Activated T-helper 1 cell treated with anti-CD3 and anti-CD28 coated beads, Interleukin-2, amount 50 U/mL, for 16 hours (primary cell): Measurements from ENCODE around the gene ENOX1.

ENCODE experiments used
- DNase-seq, 2 donors: peaks; one replicate each; pipeline ENCODE4 v3.0.0-alpha.2; 2020; ENCODE audit warnings: low read depth in 1 of 2, low spot score in 1 of 2

The ENOX1 gene

DNA sequence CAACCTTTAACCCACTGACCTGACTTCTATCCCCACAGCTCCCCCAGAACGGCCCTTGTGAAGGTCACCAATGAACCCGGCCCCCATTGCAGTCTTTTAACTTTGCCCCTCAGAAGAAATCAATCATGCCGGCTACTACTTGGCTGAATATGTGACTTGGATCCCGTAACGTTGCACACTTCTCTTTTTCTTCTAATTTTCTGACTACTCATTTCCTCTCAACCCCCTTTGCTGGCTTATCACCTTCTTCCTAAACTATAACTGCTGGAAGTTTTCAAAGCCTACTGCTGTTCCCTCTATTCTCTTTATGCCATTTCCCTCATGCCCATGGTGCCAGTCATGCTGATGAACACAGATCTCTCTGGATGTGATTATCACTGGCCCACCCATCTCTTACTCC is 395.7 kb downstream of the ENOX1 start:
- DNase-seq = no peak

DNA sequence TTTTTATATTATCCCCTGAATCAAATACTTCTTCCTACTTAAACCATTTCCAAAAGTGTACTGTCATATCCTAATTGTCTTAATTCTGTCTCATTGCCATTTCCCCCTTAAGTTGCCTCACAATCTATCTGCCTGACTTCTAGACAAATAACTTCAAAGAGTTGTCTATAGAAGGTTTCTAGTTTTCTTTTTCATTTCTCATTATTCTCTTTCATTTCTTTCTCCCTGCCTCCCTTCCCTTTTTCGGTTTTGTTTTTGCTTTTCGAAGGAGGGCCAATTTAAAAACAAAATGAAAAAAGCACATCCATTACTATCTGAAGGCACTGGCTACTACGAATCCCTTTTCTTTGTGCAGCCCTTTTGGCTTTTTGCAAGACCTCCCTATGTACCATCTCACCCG is 396.2 kb downstream of the ENOX1 start:
- DNase-seq = no peak

DNA sequence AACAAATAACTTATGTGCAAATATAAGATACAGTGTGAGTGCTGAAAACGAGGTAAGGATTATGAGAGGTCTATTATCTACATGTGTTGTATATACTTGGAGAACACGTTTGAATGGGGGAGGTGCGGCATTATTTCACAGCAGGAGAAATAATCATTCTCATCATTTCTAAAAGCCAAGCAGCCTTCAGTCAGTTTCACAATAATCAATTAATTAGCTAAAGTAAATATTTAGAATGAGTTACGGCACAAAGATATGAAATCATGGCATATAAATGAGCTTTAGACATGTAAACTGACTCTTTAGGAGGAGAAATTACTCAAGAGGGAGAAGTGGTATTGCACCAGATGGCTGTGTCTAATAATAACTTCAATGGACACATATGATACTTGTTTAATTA is 396.8 kb downstream of the ENOX1 start:
- no peak for DNase-seq

DNA sequence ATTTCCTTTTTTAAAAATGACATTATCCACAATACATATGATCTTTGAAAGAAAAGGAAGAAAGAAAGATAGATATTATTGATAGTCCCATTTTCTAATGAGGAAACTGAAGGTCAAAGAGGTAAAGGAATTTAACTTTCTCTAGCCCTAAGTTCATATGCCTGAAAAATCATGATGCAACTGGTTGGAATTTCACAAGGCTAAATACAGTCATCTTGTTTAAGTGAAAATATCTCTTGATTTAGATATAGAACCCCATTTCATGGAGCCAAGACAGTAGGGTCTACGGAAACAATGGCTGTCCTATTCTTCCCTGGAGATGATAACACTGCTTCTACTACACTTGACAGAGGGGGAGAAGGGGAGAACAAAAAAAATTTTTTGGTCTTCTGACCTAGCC is 397.2 kb downstream of the ENOX1 start:
- DNase-seq = no peak

DNA sequence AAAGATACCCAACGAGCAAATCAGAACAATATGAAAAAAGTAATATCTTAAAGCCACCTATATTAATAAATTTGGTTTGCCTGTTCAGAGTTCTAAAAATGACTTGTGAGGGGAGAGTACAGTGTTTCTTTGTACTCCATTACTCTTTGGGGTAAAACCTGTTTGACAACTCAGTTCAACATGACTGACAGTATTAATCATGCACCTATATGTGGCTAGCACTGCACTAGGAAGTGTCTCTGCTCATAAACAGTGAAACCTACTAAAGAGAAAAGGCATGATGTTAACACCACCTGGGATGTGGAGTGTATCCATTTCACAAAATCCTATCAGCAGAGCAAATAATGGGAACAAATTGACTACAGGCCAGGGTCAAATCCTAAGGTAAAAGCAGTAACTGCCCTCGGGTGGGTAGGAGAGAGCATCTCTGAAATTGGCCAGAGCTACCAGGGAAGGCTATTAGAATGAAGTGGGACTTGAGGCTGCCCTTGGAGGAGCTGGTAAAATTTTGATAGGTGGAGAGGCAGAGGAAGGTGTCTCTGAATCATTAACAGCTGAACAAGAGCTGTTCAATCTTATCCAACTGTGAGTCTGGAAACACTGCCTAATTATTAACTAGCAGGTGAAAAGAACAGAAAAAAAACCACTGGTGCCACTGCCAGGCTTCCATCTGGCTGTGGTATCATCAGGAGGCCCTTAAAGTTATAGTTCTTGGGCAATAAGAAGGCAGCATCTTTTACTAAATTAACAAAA is 398.3 kb downstream of the ENOX1 start:
- no peak for DNase-seq

DNA sequence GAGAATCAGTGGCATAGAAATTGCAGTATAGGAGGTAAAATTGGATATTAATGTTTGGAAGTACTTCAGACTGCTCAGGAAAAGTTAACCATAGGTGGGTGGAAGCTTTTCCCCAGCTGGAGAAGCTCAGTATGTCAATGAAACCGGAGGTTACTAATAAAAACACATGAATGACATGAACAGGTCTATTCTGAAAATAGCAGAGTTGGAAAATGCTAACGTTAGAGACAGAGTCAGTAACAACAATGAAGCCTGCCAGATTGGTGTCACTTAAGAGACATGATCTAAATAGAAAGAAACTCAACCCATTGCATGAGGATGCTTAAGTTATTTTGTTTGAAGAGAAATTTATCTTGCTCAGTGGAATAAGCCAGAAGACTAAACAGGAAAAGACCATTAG is 398.9 kb downstream of the ENOX1 start:
- DNase-seq = no peak

DNA sequence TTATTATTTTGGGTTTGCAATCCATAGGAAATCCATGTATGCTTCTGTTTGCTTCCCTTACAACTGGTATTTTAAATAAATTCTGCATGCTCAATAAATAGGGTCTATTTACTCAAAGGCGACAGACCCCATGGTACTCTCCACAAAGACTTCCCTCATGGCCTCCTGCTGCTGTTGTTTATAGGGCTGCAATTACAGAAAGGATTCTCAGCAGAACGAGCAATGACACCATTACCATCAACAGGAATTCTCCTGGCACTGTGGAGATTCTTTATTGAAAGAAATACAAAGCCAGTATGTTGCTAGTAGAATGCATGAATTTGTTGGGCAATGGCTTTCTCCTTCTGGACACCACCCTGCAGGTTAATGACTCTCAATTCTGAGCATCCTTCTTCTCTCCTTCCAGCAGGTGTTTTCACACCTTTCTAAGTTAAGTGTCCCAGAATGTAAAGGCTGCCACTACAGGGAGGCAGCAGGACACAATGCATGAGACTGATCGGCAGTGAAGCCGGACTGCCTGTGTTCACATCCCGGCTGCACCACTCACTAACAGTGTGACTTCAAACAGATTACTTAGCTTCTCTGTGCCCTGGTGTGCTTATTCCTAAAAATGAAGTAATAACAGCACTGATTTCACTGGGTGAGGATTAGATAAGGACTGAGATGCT is 403.1 kb downstream of the ENOX1 start:
- DNase-seq = no peak

DNA sequence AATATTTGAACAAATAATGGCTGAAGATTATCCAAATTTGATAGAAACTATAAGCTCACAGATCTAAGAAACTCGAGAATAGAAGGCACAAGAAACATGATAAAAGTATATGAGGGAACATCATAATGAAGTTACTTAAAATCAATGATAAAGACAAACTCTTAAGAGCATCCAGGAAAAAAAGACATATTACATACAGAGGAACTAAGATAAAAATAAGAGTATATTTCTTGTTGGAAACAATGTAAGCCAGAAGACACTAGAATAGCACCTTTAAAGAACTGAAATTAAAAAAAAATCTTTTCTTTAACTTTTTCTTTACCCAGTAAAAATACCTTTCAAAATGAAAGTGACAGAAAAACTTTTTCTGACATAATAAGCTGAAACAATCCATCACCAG is 407.0 kb downstream of the ENOX1 start:
- no peak for DNase-seq

DNA sequence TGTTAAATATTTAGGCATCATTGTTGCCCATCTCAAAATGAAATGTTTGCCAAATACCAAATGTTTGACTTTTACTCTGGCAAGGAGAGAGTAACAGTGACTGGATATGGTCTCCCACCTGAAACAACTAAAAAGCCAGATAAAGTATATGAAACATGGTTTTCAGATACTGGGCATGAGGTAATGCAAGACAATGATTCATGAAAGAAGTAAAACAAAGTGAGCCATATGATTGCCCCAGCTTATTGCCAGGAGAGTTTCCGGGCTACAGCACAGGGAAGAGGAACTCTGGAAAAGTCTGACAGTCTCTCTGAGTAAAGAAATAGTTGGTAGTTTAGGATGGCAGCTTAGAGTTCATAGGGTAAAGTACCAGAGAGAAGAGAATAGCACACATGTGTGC is 408.8 kb downstream of the ENOX1 start:
- DNase-seq = no peak

DNA sequence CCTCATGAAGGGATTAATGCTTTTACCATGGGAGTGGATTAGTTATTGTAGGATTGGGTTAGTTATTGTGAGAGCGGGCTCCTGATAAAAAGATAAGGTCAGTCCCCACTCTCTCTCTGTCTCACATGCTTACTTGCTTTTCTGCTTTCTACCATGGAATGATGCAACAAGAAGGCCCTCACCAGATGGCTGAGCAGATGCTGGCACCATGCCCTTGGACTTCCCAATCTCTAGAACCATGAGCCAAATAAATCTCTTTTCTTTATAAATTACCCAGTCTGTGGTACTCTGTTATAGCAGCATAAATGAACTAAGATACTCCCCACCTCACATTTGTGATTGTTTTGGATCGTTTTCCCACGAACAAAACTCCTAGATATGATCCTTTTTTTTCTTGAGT is 409.6 kb downstream of the ENOX1 start:
- no peak for DNase-seq

DNA sequence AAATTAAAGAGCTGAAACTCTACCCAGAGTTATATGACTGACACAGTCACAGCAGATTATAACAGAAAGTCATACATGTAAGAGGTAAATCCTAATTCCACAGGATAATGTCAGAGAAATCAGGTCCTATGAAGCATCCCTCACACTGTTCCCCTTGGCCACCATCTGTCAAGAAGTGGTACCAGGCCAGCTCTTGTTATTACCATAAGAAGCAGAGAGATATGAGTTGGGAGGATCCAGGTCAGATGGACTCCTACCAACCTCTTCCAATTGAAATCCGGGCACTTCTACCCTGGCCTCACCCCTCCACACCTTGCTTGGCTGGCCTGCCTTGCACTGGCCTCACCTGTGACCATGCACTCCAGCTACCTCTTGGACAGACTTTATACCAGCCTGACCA is 410.2 kb downstream of the ENOX1 start:
- DNase-seq = no peak

DNA sequence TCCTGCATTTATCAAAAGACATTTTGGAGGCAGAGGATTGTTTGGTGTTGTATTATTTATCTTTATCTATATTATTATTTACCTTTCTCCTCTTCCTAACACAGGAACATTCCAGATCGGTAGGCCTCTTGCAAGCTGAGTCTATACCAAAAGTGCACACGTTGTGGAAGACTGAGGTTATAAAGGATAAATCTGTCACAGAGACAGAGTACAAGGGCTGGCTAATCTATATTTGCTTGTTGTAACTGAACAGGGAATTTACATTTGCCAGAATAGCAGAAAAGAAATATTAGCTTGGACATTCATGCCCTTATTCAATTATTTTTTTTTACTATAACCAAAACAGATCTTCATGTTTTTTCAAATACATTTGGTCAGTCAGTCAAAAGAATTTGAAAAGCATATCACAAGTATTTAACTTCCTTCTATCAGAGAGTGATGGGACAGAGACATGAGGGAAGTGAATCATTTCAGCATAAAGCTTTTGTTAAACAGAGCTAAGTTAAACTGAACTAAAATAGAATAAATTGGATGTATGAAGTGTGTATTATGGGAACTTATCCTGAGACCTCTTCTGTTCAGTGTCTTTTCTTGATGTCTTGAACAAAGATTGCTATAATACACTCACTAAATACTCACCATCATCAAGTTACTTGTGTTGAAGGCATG is 410.8 kb downstream of the ENOX1 start:
- DNase-seq = no peak

DNA sequence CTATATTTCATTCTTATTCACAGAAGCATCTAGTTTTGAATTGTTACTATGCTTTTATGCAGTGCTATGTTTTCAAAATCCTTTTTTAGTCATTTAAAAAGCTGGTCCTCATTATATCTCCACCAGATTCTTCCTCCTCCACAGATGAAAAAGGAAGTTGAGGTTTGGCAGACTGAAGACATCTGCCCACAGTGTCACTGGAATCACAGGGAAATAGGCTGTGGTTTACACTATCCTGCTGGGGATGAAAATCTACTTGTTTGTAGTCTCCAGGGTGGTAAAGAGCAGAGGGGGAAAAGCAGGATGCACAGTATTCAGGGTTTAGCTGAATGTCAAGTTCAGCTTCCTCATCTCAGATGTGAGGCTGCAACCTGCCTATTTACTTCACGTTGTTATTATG is 412.2 kb downstream of the ENOX1 start:
- DNase-seq = no peak

DNA sequence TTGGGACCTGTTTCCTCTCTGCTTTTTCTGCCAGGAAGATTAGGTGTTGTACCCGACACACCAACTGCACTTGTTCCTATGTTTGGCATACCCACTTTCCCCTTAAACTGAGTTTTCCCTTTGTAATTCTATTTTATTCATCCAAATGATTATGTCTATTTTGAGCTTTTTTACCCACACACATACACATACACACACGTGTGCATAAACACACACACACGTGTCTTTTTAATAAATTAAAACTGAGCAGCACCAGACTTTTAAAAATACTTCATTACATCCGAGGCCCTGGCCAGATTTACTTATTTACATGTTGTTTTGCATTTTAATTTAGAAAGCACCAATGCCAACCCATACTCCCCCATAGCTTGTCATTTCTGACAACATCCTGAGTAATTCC is 413.4 kb downstream of the ENOX1 start:
- no peak for DNase-seq

DNA sequence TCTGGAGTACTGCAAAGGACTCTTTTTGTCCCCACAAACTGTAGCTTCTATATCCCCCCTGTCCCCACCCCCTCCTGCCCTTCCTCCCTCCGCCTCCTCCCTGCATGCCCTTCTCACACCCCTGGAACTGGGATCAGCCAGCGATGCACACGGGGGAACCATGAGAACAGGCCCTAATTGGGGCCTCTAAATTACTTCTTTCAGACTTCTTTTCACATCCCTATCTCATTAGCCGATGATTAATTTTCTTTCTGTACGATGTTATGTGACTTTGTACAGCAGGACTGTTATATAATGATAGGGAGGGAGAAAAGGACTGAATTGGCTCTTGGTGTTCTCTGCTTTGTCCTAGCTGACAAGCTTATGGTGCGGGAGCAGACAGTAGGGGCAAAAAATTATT is 415.9 kb downstream of the ENOX1 start:
- no peak for DNase-seq

DNA sequence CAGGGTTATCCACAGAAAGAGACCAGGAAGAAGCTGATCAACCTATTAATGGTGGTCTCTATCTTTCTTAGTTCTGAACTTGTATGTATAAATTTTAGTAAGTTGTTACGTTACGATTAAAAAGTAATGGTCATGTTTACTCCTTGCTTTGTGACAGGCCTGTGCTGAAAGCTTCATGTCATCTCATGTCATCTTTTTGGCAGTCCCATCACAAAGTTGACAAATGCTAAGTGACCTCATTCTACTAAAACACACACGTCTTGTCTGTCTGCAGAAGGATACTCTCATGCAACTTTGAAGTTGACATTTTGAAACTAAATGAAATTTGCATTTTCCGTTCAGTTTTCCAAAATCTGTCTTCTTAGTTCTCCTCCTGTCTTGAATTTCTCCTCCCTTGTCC is 417.5 kb downstream of the ENOX1 start:
- no peak for DNase-seq

DNA sequence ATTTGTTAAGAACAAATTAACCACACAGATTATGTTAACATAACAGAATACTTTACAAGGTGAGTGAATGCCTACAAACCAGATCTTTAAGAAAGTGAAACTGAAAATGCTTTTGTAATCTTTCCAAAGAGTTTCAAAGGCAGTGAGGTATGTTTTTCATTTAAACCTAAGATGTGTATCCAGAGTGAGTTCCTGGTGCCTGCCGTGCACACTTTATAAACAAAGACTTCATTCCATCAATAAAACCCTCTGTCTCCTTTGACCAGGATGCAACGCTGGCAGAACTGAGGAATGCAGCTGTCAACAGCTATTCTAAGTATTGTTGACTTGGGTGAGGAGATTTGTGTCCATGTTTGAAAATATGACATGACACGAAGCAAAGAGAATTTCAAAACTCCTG is 418.8 kb downstream of the ENOX1 start:
- no peak for DNase-seq

DNA sequence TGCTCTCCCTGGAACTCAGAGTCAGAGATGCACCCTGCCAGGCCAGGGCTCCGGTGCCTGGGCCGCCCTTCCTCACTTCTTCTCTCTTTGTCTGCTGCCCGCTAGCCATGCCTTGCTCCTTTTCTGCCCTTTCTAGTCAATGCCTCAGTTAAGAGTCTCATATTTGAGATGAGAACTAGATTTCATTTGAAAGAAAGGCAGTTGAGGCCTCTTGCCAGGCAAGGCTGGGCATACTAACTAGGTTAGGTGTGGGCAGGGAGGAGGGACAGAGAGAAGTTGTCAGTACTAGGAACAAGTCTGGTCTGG is 421.8 kb downstream of the ENOX1 start:
- no peak for DNase-seq

DNA sequence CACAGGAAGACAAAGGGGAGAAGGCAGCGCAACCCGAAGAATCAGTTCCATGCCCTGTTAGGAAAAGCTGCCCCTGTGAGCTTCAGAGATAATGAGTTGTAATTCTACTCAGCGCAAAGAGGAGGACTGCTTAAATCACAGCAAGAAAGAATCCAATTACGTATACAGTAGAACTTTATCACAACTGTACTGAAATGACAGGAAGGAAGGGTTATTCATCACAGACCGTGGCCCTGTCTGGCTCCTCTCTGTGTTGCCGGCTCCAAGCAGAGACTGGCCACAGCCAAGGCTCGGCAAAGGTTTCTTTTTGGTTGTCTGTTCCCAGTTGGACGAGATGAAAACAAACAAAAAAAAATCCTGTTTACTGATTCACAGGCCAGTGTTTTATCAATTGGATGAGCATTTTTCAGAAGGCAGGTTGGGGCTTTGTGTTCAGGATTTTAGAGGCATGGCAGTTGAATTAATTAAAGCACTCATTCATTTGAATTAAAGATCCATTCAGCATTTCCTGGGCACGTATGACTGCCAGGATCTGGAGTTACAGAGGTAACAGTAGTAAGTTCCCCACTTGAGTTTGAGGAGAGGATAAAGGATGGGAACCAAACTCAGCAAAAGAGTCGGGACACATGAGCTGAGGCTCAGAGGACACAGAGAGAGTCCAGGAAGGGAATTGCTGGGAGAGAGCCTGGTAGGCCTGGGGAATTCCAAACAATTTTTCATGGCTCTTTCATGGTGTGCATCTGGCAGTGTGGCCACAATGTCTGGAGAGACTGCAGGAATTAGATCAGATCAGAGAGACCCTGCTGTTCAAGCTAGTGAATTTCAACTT is 422.3 kb downstream of the ENOX1 start:
- DNase-seq = no peak

DNA sequence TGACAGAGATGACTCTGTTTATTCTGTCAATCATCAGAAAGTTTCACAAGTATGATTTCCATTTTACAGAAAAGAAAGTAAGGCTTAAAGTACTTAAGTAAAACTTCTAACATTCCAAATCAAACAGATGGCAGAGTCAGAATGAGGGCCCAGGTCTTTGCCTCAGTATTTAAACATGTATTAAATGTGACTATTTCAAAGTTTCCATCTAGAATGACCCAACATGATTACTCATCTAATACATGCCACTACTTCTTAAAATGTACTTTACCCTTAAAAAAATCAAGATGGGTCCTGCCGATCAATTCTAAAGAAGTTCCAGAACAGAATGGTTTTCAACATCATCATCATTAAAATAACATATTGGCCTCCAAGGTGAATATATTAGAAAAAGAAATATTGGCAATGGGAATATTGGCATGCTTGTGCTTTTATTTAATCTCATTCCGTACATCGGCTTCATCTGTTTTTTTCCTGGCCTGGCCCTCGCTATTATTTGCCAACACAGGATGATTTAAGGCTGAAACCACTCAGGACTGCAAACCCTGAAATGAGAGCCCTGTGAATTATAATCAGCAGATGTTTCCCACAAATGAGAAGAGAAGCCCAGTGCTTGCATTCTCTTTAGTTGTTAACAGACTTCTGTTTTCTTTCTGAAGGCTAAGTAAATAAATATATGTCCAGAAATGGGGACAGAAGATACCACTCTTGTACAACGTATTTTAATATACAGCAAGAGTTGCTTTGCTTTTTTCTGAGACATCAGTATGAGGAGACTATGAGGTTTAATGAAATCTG is 423.4 kb downstream of the ENOX1 start:
- no peak for DNase-seq

DNA sequence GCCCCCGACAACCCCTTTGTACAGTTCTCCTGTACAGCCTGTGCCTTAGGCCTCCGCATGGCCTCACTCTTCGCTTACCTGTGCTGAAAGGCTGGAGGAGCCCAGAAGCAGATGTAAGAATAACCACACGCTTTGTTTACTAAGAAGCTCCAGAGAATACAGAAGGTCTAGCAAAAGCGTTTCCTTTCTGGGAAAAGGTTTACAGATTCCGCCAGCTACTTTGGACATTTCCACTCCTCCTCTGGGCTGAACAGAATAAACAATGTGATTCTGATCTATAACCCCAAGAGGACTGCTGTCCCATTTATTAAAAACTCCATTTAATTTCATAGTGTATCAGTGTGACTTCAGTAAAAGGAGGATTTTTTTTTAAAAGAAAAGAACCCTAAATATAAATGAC is 424.2 kb downstream of the ENOX1 start:
- DNase-seq = no peak
